Activated CD8-positive, alpha-beta T cell treated with anti-CD3 and anti-CD28 coated beads for 36 hours (primary cell): ENCODE data around the gene CRTC1. TPM values are rescaled to one million over a fixed set of nuclear protein-coding genes. Genes with fewer than 3 reads are reported as not detected.

Experiments used
- ATAC-seq: fragments of 200-7000 bp; cut with Tn5 transposase; one replicate; pipeline ENCODE4 v1.10.0; 2021; ENCODE audit warnings: mild to moderate bottlenecking, moderate library complexity
- CTCF ChIA-PET: fragments of 350-600 bp; sonication (Branson Sonifier 250); formaldehyde crosslinking; loops from one replicate; lab custom pipeline; 2021; ENCODE audit warnings: antibody characterized with exemption; lab: Charles Lee
- POLR2A ChIA-PET: fragments of 350-600 bp; sonication (Branson Sonifier 250); formaldehyde crosslinking; loops from one replicate; lab custom pipeline; 2021; ENCODE audit warnings: antibody characterized with exemption; lab: Charles Lee
- DNase-seq: peaks from one replicate; pipeline ENCODE4 v3.0.0-alpha.2; 2020
- H3K27ac Mint-ChIP-seq: one replicate; pipeline ENCODE4 v1.8.0; 2021; ENCODE audit warnings: mild to moderate bottlenecking, mixed read lengths
- H3K27me3 Mint-ChIP-seq: one replicate; pipeline ENCODE4 v1.8.0; 2021; ENCODE audit warnings: mixed read lengths
- H3K36me3 Mint-ChIP-seq: one replicate; pipeline ENCODE4 v1.8.0; 2021; ENCODE audit warnings: low read depth, mixed read lengths
- H3K4me1 Mint-ChIP-seq: one replicate; pipeline ENCODE4 v1.8.0; 2021; ENCODE audit warnings: low read depth, mixed read lengths
- H3K4me3 Mint-ChIP-seq: one replicate; pipeline ENCODE4 v1.8.0; 2021; ENCODE audit warnings: mild to moderate bottlenecking, moderate library complexity, mixed read lengths
- H3K9me3 Mint-ChIP-seq: one replicate; pipeline ENCODE4 v1.8.0; 2021; ENCODE audit warnings: mixed read lengths
- CTCF ChIP-seq: fragments of 200-600 bp; IDR thresholded peaks from one replicate; pipeline ENCODE4 v1.8.0; 2022; ENCODE audit warnings: antibody characterized with exemption, mild to moderate bottlenecking
- intact Hi-C: fragments of 100-400 bp; cut with micrococcal nuclease; formaldehyde crosslinking; loops from one replicate; pipeline ENCODE4 v1.10.0; 2022
- total RNA-seq, 2 experiments: library from RNA; stranded (reverse); gene quantifications; one replicate each; pipeline ENCODE4 v1.2.3, GENCODE V29; 2021

CRTC1 gene
- total RNA-seq, 2 experiments from 2014 or later = 4.4 to 4.5 TPM

DNA sequence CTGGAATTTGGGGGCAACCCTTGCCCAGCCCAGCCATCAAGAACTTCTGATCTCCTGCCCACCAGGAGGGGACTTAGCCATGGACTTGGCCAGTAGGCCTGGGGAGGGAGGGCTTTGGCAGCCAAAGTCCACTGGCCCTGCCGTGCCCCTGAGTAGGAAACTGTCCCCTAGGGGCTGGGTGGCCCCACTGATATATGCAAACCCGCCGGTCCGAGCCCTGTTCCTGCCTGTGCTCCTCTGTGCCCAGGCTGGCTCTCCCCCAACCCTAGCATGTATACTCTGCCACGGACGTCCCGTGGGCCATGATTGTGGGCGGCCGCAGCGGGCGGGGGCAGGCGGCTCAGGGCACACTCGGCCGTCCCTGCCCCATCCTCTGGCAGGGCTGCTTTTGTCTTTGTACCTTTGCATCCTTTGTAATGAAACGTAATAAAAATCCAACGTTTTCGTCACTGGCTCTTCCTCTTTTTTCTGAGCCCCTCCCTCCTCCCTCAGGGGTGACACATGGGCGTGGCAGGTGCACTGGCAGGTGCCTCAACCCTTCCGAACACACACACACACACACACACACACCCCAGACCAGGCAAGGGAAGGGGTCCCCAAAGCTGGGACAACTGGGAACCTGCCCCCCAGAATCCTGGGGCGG is 98.5 kb downstream of the CRTC1 start:
- Mint-ChIP-seq H3K27ac (no peak overlapping the region), H3K36me3 (no peaks in the 10 kb centered on the region), H3K27me3 (peaks cover 19% of the 10 kb centered on the region), H3K4me1 (peaks cover 14% of the 10 kb centered on the region), H3K4me3 (no peak overlapping the region), H3K9me3 (no peaks in the 10 kb centered on the region)
- TF ChIP-seq CTCF = no peak
- CTCF ChIA-PET = no interaction called here
- intact Hi-C loops = no loop called here
- ATAC-seq (no peak), DNase-seq (no peak)
- POLR2A ChIA-PET = interaction anchor here (1.2 to 1.5 kb wide), 2 partner anchors 10 to 137 kb away, joined by 3 to 4 read pairs; partner anchors contain the start of genes COPE and DDX49

DNA sequence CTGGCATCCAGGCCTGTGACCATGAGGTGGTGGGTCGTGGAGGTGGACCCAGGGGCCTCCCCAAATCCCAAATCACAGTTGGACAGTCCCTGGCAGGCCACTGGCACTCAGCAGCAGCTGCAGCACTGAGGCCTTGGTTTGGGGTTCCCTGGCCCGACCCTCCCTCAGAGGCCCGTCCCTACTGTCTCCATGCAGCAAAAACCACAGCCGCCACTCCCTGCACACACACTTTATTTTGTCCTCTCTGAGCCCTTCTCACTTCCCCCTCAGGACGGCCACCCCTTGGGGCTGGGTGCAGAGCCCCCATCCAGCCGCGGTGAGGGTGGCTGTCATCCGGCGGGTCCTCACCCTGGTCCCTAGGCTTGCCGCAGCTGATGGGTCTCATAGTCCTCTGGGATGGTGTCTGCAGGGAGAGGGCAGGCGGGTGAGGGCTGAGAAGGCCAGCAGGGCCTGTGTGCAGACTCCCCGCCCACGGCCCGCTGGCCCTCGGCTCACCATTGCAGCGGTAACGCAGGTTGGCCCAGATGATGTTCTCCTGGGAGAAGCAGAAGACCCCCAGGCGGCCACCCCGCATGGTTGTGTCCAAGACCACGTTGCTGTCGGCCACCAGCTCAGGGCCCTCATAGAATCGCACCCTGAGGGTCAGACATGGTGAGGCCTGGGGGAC is 99.2 kb downstream of the CRTC1 start:
- no peak for TF ChIP-seq CTCF
- Mint-ChIP-seq H3K27me3 (peaks cover 26% of the 10 kb centered on the region), H3K4me3 (no peak overlapping the region), H3K27ac (no peak overlapping the region), H3K4me1 (peaks cover 20% of the 10 kb centered on the region), H3K9me3 (peaks cover 3% of the 10 kb centered on the region), H3K36me3 (peaks cover 3% of the 10 kb centered on the region)
- ChIA-PET POLR2A (interaction anchor here (1.5 kb wide), 1 partner anchor 11 kb away, joined by 4 read pairs; no protein-coding TSS in a partner anchor), CTCF (no interaction called here)
- ATAC-seq (no peak), DNase-seq (no peak)
- intact Hi-C loops = no loop called here

DNA sequence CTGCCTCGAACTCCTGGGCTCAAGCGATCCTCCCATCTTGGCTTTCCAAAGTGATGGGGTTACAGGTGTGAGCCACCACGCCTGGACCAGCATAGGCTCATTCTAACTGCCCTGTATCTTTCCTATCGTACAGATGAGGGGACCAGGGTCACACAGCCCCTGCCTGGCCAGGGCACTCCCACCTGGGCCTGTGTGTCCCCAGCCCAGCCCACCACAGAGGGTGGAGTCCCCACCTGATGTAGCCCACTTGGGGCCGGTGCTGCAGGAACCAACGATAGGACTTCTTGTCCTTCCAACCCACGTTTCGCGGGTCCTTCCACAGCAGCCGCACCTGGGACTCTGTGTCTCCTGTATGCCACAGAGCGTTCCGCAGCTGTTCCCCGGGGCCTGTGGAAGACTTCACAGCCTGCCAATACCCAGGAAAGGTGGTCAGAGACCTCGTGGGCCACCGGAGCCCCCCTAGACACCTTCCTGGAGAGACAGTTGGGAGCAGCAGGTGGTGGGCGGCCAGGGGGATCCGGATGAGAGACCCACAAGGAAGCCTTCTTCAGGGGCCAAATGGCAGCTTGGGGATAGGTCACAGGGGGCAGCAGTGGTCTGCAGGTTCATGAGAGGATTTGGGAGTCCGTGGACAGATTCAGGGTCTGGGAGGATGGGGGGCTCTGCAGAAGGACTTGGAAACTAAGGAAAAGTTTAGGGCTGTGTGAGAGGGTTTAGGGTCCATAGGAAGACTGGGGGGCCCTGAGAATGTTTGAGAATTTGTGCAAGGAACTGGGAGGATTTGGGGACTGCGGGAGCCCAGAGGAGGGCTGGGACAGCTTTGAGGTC is 100.7 kb downstream of the CRTC1 start:
- CTCF ChIA-PET = interaction anchor here (1.0 kb wide), 1 partner anchor 63 kb away, joined by 3 read pairs; no protein-coding TSS in a partner anchor
- POLR2A ChIA-PET = no interaction called here
- Mint-ChIP-seq H3K27ac (no peak overlapping the region), H3K36me3 (peaks cover 3% of the 10 kb centered on the region), H3K4me3 (no peak overlapping the region), H3K9me3 (peaks cover 3% of the 10 kb centered on the region), H3K4me1 (peaks cover 24% of the 10 kb centered on the region), H3K27me3 (peaks cover 36% of the 10 kb centered on the region)
- ATAC-seq = no peak
- TF ChIP-seq CTCF = no peak
- no peak for DNase-seq
- intact Hi-C loops = no loop called here

DNA sequence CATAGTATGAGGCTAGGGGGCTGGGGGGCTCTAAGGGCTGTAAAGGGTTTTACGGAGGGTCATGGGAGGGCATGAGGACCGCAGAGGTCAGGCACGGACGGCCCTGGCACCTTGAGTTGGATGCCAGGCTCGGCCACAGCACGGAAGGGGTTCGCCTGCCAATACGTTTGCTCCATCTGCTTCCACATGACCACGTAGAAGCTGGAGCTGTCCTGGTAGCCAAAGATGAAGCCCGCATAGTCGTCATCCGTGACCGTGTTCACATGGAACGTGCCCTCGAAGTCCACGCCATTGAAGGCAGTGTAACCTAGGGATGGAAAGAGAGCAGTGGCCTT is 101.3 kb downstream of the CRTC1 start:
- no peak overlapping the region for H3K27ac Mint-ChIP-seq
- intact Hi-C loops = no loop called here
- H3K4me3 Mint-ChIP-seq = no peak overlapping the region
- POLR2A ChIA-PET = no interaction called here
- DNase-seq (no peak), ATAC-seq (no peak)
- no peak for TF ChIP-seq CTCF
- peaks cover 42% of the 10 kb centered on the region for H3K27me3 Mint-ChIP-seq
- CTCF ChIA-PET = interaction anchor here (1.0 kb wide), 1 partner anchor 62 kb away, joined by 3 read pairs; no protein-coding TSS in a partner anchor
- peaks cover 30% of the 10 kb centered on the region for H3K4me1 Mint-ChIP-seq
- peaks cover 3% of the 10 kb centered on the region for H3K9me3 Mint-ChIP-seq
- H3K36me3 Mint-ChIP-seq = peaks cover 3% of the 10 kb centered on the region
